ENCODE measurements around the gene ULBP3. TPM values are rescaled to one million over a fixed set of nuclear protein-coding genes. Genes with fewer than 3 reads are reported as not detected.

ULBP3 gene
- total and polyA plus RNA-seq, 2 of the 4 experiments (the other 2 are of a cell fraction) = 11.1 to 35.1 TPM

DNA sequence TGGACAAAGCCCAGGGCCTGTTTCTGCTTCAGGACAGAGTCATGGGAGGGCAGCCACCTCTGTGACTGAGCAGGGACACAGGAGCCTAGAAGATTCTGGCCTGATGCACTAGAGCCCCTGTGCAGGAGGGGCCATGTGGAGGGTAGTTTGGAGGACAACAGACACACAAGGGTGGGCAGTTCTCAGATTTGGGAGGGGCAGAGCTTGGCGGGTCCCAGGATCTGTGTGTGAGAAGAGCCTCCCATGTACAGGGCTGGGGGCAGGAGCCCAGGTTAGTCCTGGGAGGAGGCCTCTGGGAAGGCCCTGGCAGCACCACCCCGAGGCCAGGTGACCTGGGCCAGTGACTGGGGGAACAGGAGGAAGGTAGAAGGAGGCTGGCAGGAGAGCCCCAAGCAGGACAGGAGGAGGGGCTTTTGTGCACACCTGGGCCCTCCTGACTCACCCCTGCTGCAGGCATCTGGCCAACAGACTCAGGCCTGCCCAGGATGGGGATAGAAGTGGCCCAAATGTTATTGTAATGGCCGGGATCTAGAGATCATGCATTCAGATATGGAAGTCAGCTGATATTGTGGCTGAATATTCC, 1.4 kb upstream of the ULBP3 start:
- ChIA-PET CTCF (interaction anchor here (0.6 to 1.4 kb wide), 12 partner anchors 10 to 501 kb away, joined by 3 to 5 read pairs (median 4); no protein-coding TSS in a partner anchor), POLR2A (ENCODE audit: unreplicated experiment) (no interaction called here)
- Histone ChIP-seq H3K9me1 (ENCODE audit: insufficient read depth, low read length) (peaks cover 12% of the 10 kb centered on the region; the same call in 1 of the 2 replicates), H2BK20ac (ENCODE audit: low read depth, low read length) (no peak overlapping the region), H3K27me3 (ENCODE audit: control insufficient read depth, insufficient read depth, low read length) (peaks cover 4% of the 10 kb centered on the region), H2AFZ (replicated peaks; ENCODE audit: low read length, poor library complexity) (no peak overlapping the region), H3K18ac (ENCODE audit: low read depth, low read length) (no peak overlapping the region), H4K91ac (ENCODE audit: insufficient read depth, low read depth, low read length) (no peak overlapping the region), H3K4me1 (ENCODE audit: control insufficient read depth, insufficient read depth, low read length) (peaks cover 4% of the 10 kb centered on the region; the same call in 1 of the 2 replicates), H4K5ac (ENCODE audit: low read depth, low read length) (no peak overlapping the region), H4K20me1 (ENCODE audit: insufficient read depth, low read length) (no peaks in the 10 kb centered on the region), H3K36me3 (ENCODE audit: control insufficient read depth, insufficient read depth, low read length) (0 out of 2 replicates have a peak, but pooled peaks cover 1% of the 10 kb centered on the region), H3K4me2 (ENCODE audit: low read depth, low read length) (no peak overlapping the region), H3K9me3 (ENCODE audit: control insufficient read depth, insufficient read depth, low read length) (no peaks in the 10 kb centered on the region), H3K9ac (ENCODE audit: low read depth, low read length) (no peak overlapping the region), H3K79me1 (ENCODE audit: low read depth in 1 of 2, low read length in 2 of 2) (peaks cover 7 to 13% of the 10 kb centered on the region in 2 experiments; a peak in 3 of 4 replicates), H2BK120ac (ENCODE audit: low read depth, low read length) (no peak overlapping the region), H3K23ac (ENCODE audit: low read depth, low read length) (no peak overlapping the region), H3K56ac (ENCODE audit: extremely low read depth, insufficient read depth, low read length) (no peak overlapping the region), H3K4me3 (ENCODE audit: insufficient read depth, low read depth, low read length) (no peak overlapping the region), H3K4ac (ENCODE audit: low read depth, low read length) (no peak overlapping the region), H3K27ac (ENCODE audit: insufficient read depth, low read length) (no peak overlapping the region), H3K14ac (replicated peaks; ENCODE audit: low read depth, low read length) (no peak overlapping the region), H2BK5ac (ENCODE audit: low read depth, low read length, poor library complexity, severe bottlenecking) (no peak overlapping the region), H2AK9ac (replicated peaks; ENCODE audit: low read depth, low read length, poor library complexity) (no peak overlapping the region), H2AK5ac (ENCODE audit: low read depth, low read length) (no peak overlapping the region), H2BK15ac (ENCODE audit: low read depth, low read length) (no peak overlapping the region), H4K8ac (ENCODE audit: low read depth in 2 of 2, low read length in 2 of 2) (no peak overlapping the region)
- in situ Hi-C loops (cut with MboI; ENCODE audit: low sequenced_read_pairs) = loop anchor here (10.0 kb wide), 1 partner anchor 744 kb away; no protein-coding TSS in a partner anchor
- DNase-seq = no peak
- dilution Hi-C loops (cut with HindIII; ENCODE audit: low sequenced_read_pairs, unreplicated experiment) = no loop called here
- WGBS, 2 experiments (ENCODE audit: extremely low coverage in 2 of 2, insufficient read length in 1 of 2) = 100% methylated on average over 1 of the region's 3 CpGs; no CpG with 5 or more reads in 1 of the 2 experiments
- no TSS peak for BruUV-seq (replicated peaks)
- no peak for ATAC-seq (ENCODE audit: low read depth)
- TF ChIP-seq, protein P1, sequence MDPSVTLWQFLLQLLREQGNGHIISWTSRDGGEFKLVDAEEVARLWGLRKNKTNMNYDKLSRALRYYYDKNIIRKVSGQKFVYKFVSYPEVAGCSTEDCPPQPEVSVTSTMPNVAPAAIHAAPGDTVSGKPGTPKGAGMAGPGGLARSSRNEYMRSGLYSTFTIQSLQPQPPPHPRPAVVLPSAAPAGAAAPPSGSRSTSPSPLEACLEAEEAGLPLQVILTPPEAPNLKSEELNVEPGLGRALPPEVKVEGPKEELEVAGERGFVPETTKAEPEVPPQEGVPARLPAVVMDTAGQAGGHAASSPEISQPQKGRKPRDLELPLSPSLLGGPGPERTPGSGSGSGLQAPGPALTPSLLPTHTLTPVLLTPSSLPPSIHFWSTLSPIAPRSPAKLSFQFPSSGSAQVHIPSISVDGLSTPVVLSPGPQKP (IDR thresholded peaks at IDR 0.05; ENCODE audit: borderline replicate concordance, low read depth, low read length) = no peak
- TF ChIP-seq NFE2L2 (IDR thresholded peaks at IDR 0.05; ENCODE audit: low read depth, low read length) = no peak
- intact Hi-C loops (cut with micrococcal nuclease) = no loop called here
